GDM1 (cell line): ENCODE measurements around the gene GAS2.

Experiments
- DNase-seq: peaks from one replicate; lab custom pipeline; 2025; lab: John Stamatoyannopoulos, UW

GAS2 gene

GRCh38 chr11:22728600-22729389 is 62.4 kb downstream of the GAS2 start:
- DNase-seq: no peak

GRCh38 chr11:22730319-22730718 is 63.9 kb downstream of the GAS2 start:
- no peak for DNase-seq

- DNase-seq: no peak
Observed at GRCh38 chr11:22732588-22732987, 66.2 kb downstream of the GAS2 start.

GRCh38 chr11:22733475-22734248 is 67.3 kb downstream of the GAS2 start:
- DNase-seq: no peak

GRCh38 chr11:22734628-22735345 is 68.4 kb downstream of the GAS2 start:
- DNase-seq: no peak

GRCh38 chr11:22742157-22742613 is 75.8 kb downstream of the GAS2 start:
- DNase-seq: no peak

GRCh38 chr11:22749536-22749935 is 83.1 kb downstream of the GAS2 start:
- DNase-seq: no peak

GRCh38 chr11:22752908-22753310 is 86.5 kb downstream of the GAS2 start:
- no peak for DNase-seq

- DNase-seq: no peak
Observed at GRCh38 chr11:22753416-22753815, 87.0 kb downstream of the GAS2 start.

- no peak for DNase-seq
Observed at GRCh38 chr11:22761066-22761465, 94.7 kb downstream of the GAS2 start.

GRCh38 chr11:22763166-22763565 is 96.8 kb downstream of the GAS2 start:
- DNase-seq: no peak

GRCh38 chr11:22764735-22765134 is 98.3 kb downstream of the GAS2 start:
- no peak for DNase-seq

- no peak for DNase-seq
Observed at GRCh38 chr11:22768281-22768680, 101.9 kb downstream of the GAS2 start.

GRCh38 chr11:22769081-22769480 is 102.7 kb downstream of the GAS2 start:
- no peak for DNase-seq

GRCh38 chr11:22774716-22775115 is 108.3 kb downstream of the GAS2 start:
- DNase-seq: no peak

GRCh38 chr11:22775248-22775647 is 108.8 kb downstream of the GAS2 start:
- no peak for DNase-seq

GRCh38 chr11:22778642-22779041 is 112.2 kb downstream of the GAS2 start:
- DNase-seq: no peak

- DNase-seq: no peak
Observed at GRCh38 chr11:22779850-22780249, 113.4 kb downstream of the GAS2 start.

GRCh38 chr11:22780952-22781593 is 114.7 kb downstream of the GAS2 start:
- no peak for DNase-seq

- DNase-seq: no peak
Observed at GRCh38 chr11:22785251-22785650, 118.8 kb downstream of the GAS2 start.

- DNase-seq: no peak
Observed at GRCh38 chr11:22786475-22786874, 120.1 kb downstream of the GAS2 start.

GRCh38 chr11:22787055-22787454 is 120.6 kb downstream of the GAS2 start:
- DNase-seq: no peak
